Measurements from ENCODE around the gene FADS3.

DNA sequence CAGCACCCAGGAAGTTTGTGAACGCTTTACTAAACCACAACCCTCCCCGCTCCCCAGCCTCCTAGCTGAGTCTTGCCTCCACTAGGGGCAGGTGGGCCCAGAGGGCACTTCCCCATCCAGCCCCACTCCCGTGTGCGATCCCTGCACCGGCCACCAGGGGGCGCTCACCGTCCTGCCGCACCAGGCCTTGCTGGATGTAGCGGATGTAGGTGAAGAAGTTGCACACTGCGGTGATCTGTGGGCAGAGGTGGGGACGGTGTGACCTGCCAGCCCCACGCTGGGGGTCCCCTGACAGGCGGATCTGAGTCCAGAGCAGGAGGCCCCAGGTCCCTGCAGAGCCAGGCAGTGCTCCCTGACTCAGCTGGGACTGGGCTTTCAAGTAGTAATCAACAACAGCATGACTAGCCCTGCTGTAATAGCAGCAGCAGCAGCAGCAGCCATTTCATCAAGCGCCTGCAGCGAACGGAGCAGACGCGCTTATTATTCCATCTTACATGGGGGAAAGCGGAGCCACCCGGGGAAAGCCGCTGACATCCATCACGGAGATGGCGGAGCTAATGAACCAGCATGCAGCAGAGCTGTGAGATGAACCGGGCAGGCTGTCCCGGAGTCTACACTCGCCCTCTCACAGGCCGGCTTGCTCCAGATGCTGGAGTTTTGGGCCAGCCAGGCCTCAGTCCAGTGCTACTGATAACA lies 7.9 kb upstream of the FADS3 start:
- TF ChIP-seq, protein P1, sequence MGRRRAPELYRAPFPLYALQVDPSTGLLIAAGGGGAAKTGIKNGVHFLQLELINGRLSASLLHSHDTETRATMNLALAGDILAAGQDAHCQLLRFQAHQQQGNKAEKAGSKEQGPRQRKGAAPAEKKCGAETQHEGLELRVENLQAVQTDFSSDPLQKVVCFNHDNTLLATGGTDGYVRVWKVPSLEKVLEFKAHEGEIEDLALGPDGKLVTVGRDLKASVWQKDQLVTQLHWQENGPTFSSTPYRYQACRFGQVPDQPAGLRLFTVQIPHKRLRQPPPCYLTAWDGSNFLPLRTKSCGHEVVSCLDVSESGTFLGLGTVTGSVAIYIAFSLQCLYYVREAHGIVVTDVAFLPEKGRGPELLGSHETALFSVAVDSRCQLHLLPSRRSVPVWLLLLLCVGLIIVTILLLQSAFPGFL (CRISPR knock-in tag; IDR thresholded peaks at IDR 0.05), result no peak
- TF ChIP-seq CCDC6 (CRISPR knock-in tag; IDR thresholded peaks at IDR 0.05), result no peak
- TF ChIP-seq ZIK1 (CRISPR knock-in tag; IDR thresholded peaks at IDR 0.05; ENCODE audit: borderline replicate concordance, low read depth), result no peak
- no peak for TF ChIP-seq ZSCAN30 (CRISPR knock-in tag; IDR thresholded peaks at IDR 0.05)
- no peak for TF ChIP-seq EZH2 (conservative IDR thresholded peaks at IDR 0.05; ENCODE audit: low read depth, low read length)
- TF ChIP-seq, protein P2, sequence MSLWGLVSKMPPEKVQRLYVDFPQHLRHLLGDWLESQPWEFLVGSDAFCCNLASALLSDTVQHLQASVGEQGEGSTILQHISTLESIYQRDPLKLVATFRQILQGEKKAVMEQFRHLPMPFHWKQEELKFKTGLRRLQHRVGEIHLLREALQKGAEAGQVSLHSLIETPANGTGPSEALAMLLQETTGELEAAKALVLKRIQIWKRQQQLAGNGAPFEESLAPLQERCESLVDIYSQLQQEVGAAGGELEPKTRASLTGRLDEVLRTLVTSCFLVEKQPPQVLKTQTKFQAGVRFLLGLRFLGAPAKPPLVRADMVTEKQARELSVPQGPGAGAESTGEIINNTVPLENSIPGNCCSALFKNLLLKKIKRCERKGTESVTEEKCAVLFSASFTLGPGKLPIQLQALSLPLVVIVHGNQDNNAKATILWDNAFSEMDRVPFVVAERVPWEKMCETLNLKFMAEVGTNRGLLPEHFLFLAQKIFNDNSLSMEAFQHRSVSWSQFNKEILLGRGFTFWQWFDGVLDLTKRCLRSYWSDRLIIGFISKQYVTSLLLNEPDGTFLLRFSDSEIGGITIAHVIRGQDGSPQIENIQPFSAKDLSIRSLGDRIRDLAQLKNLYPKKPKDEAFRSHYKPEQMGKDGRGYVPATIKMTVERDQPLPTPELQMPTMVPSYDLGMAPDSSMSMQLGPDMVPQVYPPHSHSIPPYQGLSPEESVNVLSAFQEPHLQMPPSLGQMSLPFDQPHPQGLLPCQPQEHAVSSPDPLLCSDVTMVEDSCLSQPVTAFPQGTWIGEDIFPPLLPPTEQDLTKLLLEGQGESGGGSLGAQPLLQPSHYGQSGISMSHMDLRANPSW (CRISPR knock-in tag; IDR thresholded peaks at IDR 0.05; ENCODE audit: borderline replicate concordance), result no peak
- no peak for TF ChIP-seq TAF1 (CRISPR knock-in tag; IDR thresholded peaks at IDR 0.05)
- no peak for TF ChIP-seq PCBP2 (optimal IDR thresholded peaks at IDR 0.05; ENCODE audit: low read depth, low read length, poor library complexity, severe bottlenecking)
- TF ChIP-seq HNRNPL (IDR thresholded peaks at IDR 0.05; ENCODE audit: low read depth, low read length), result 0 out of 2 replicates have a peak, but pooled peaks have one; percentile 50
- TF ChIP-seq POLR2A (IDR thresholded peaks at IDR 0.05; ENCODE audit: insufficient read depth in 1 of 2, low read depth in 2 of 2, low read length in 2 of 2), result no peak
- no peak for TF ChIP-seq ZNF296 (CRISPR knock-in tag; conservative IDR thresholded peaks at IDR 0.05)
